ENCODE results near the gene MPND. TPM values are rescaled to one million over a fixed set of nuclear protein-coding genes. Genes with fewer than 3 reads are reported as not detected.

The MPND gene
- 6.3 TPM for total RNA-seq (ENCODE audit: insufficient read depth, low replicate concordance)

GRCh38 chr19:4343370-4344307 is at the start of gene MPND:
TSS of gene MPND (plus strand) at chr19:4343562. CDS start at chr19:4343594, 32 bp downstream.
- peak; percentile 95 for DNase-seq (ENCODE audit: low spot score)

GRCh38 chr19:4294389-4294788 is 49.0 kb upstream of the MPND start:
- DNase-seq (ENCODE audit: low spot score), result no peak

- no peak for DNase-seq (ENCODE audit: low spot score)
Measured at GRCh38 chr19:4295972-4296771, 47.2 kb upstream of the MPND start.

- DNase-seq (ENCODE audit: low spot score), result no peak
Measured at GRCh38 chr19:4297901-4298809, 45.2 kb upstream of the MPND start.

GRCh38 chr19:4298810-4299550 is 44.4 kb upstream of the MPND start:
- DNase-seq (ENCODE audit: low spot score), result no peak

GRCh38 chr19:4300589-4300988 is 42.8 kb upstream of the MPND start:
- no peak for DNase-seq (ENCODE audit: low spot score)

GRCh38 chr19:4301590-4302242 is 41.6 kb upstream of the MPND start:
- DNase-seq (ENCODE audit: low spot score), result peak; percentile 64

GRCh38 chr19:4302243-4302640 is 41.1 kb upstream of the MPND start, which contains the start of gene TMIGD2:
TSS of gene TMIGD2 (minus strand) at chr19:4302389. CDS start at chr19:4302385, 4 bp downstream.
- DNase-seq (ENCODE audit: low spot score), result peak; percentile 15

GRCh38 chr19:4303819-4304537 is 39.4 kb upstream of the MPND start:
- no peak for DNase-seq (ENCODE audit: low spot score)

- DNase-seq (ENCODE audit: low spot score), result peak; percentile 24
Measured at GRCh38 chr19:4304538-4305256, 38.7 kb upstream of the MPND start, which contains the start of gene FSD1. TSS of gene FSD1 (plus strand) at chr19:4304598. CDS start at chr19:4304747, 149 bp downstream.

GRCh38 chr19:4305257-4305612 is 38.1 kb upstream of the MPND start:
- DNase-seq (ENCODE audit: low spot score), result no peak

- no peak for DNase-seq (ENCODE audit: low spot score)
Measured at GRCh38 chr19:4305659-4306058, 37.7 kb upstream of the MPND start.

GRCh38 chr19:4310247-4311121 is 32.9 kb upstream of the MPND start:
- no peak for DNase-seq (ENCODE audit: low spot score)

GRCh38 chr19:4313847-4314490 is 29.4 kb upstream of the MPND start:
- DNase-seq (ENCODE audit: low spot score), result no peak

GRCh38 chr19:4316956-4317355 is 26.4 kb upstream of the MPND start:
- DNase-seq (ENCODE audit: low spot score), result no peak

GRCh38 chr19:4318460-4318859 is 24.9 kb upstream of the MPND start:
- no peak for DNase-seq (ENCODE audit: low spot score)

- no peak for DNase-seq (ENCODE audit: low spot score)
Measured at GRCh38 chr19:4319067-4319718, 24.2 kb upstream of the MPND start.

All from umbilical cord (tissue), 2 donors.